Dermis microvascular lymphatic vessel endothelial cell (primary cell): ENCODE data around the gene PACSIN3. TPM values are rescaled to one million over a fixed set of nuclear protein-coding genes. Genes with fewer than 3 reads are reported as not detected.
"Not testable (repeated sequence)": the region's sequence is repeated elsewhere in the genome, so short reads cannot be mapped to it uniquely, and the experiment has no call there.

Experiments
- DNase-seq, 2 donors: peaks; one replicate each; pipeline versions ENCODE4 v3.0.0 to v3.0.0-alpha.2; 2010; ENCODE audit warnings: low read depth in 2 of 2
- total RNA-seq: library from RNA; depleted of rRNA; stranded (reverse); fragments of >200 nt; gene quantifications from 2 replicates; pipeline ENCODE4 v1.2.1, GENCODE V29; 2014

The PACSIN3 gene
- total RNA-seq, 1 donor from 2014 or later, result 16.2 TPM

GRCh38 chr11:47198161-47198560 lies 11.9 kb upstream of the PACSIN3 start:
- DNase-seq, result not testable (repeated sequence)

GRCh38 chr11:47192111-47192510 lies 5.9 kb upstream of the PACSIN3 start:
- DNase-seq, result no peak

- DNase-seq, result not testable (repeated sequence)
Measured at GRCh38 chr11:47191137-47191536, 4.9 kb upstream of the PACSIN3 start.

DNA sequence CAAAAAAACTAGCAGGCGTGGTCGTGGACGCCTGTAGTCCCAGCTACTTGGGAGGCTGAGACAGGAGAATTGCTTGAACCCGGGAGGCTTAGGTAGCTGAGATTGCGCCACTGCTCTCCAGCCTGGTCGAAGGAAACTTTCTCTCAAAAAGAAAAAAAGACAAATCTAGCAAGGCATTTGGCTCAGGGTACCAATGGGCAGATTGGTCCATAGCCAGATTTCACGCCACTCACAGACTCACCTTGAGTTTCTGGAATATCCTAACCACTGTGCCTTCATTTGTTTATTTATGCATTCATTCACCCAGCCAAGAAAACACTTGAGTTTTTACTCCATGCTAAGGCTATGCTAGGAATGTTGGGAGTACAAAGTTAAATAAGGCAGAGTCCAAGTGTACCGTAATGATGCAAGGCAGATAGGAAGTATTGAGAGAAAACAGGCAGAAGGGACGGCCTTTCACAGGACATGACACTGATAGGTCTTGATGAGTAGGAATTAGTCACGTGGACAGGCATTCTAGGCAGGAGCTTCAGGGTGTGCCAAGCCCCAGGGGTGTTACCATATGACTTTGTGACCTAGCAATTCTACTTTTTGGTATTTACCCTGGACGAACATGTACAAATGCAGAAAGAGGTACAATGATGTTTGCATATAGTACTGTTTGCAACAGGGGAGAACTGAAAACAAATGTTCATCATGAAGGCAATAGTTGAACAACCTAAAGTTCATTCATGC lies 3.0 kb upstream of the PACSIN3 start:
- peak in 1 of 2 donors; percentile 12 for DNase-seq

- DNase-seq, result no peak
Measured at GRCh38 chr11:47188259-47188658, 2.0 kb upstream of the PACSIN3 start.

GRCh38 chr11:47187723-47188122 lies 1.5 kb upstream of the PACSIN3 start:
- DNase-seq, result no peak

DNA sequence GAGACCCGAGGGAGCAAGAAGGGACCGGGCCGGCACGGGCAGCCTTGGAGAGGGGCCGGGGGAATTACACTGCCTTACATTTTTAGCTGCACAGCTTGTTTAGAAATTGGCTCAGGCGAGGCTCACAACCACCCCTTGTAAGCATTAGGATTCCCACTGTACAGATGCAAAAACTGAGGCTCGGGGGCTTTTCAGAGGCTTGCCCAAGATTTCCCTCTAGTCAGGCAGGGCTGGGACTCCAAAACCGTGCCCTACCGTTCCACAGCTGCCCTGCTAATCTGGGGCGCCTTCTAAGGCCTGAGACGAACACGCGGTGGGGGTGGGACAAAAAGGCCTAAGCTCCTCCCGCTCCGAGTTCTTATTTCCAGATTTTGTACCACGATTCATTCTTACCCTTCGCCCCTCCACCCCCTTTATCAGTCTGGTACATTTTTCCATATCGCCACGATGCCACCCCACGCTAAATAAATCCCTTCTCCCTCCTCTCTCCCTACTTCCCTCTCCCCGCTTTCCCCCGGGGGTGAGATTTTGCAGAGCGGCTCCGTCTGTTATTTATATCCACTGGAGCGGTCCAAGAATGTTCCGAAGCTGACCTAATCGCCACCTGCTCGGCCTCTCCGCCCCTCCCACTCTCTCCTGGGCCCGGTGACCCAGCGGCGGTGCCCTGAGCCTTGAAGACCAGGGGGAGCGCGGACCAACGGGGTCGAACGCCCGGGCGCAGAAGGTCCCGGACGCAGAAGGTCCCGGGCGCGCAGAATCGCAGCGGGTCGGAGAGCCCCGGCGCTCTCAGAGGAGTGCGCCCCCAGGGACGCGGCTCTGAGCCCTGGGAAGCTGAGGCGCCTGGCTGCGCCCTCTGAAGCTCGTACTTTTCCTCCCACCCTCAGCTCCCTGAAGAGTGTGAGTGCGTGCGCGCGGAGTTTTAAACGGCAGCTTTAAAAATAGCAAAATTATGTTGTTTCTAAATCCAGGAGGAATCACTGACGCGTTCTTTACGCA lies 764 bp upstream of the PACSIN3 start:
- DNase-seq, result peak in 1 of 2 donors; percentile 37

DNA sequence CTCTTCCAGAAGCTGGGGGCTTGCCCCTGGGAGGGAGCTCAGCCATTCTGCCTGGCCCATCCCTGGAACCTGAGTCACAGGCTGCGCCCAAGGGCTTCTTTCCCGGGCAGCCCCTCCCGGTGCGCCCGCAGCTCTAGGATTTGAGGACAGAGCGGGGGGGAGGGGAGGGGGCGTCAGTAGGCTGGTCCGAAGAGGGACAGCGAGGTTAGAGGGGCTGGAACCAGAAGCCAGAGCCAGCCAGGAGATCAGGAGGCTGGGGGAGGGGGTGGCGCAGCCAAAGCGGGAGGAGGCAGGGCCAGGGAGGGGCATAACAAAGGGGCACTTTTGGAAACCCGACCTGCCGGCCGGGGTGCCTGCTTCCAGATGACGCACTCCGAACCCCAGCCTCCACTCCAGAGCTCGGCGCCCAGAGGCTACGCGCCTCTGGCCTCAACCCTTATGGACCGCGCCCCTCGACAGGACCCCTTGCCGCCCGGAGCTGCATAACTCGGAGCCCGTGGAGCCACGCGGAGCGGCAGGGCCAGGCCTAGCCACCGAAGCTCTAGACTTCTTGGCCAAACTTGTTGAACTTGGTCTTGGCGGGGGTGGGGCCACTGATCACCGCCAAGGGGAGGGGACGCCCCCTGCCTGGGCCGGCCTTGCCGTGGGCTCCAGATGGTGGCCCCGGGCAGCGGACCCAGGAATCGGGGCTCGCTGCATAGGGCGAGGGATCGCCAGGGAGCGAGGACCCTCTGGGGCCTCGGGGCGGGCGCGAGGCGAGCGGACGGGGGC lies 744 bp downstream of the PACSIN3 start:
- peak in 1 of 2 donors; percentile 24 for DNase-seq

GRCh38 chr11:47184711-47185304 lies 1.4 kb downstream of the PACSIN3 start:
- DNase-seq, result no peak

- DNase-seq, result no peak
Measured at GRCh38 chr11:47183969-47184368, 2.3 kb downstream of the PACSIN3 start.

- DNase-seq, result no peak
Measured at GRCh38 chr11:47183031-47183856, 3.0 kb downstream of the PACSIN3 start.

GRCh38 chr11:47182380-47182779 lies 3.9 kb downstream of the PACSIN3 start:
- no peak for DNase-seq

DNA sequence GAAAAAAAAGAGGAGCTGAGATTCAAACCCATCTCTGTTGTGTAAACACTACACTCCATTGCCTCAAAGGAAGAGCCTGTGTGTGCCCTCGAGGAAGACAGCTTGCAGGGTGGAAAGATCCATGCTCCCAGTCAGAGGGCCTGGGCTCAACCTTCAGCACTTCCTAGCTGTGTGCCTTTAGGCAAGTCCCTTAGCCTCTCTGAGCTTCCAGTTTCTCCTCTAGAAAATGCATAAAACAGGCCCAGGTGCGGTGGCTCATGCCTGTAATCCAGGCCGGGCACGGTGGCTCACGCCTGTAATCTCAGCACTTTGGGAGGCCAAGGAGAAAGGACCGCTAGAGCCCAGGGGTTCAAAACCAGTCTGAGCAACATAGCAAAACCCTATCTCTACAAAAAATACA lies 5.0 kb downstream of the PACSIN3 start:
- no peak for DNase-seq

GRCh38 chr11:47180006-47180787 lies 6.0 kb downstream of the PACSIN3 start:
- no peak for DNase-seq

DNA sequence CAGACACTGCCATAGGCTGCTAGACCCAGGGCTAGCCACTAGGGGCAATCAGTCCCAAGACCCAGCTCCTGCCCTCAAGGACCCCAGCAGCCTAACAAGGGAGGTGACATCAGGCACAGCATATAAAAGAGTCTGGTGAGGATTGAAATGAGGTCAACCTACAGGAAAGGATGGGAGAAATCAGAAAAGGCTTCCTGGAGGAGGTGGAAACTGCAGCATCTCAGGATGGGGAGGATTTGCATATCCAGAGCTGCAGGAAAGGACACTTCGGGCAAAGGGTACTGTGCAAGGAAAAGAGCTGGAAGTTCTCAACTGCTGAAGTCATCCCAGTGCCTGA lies 6.6 kb downstream of the PACSIN3 start:
- peak in 1 of 2 donors; percentile 59 for DNase-seq

- no peak for DNase-seq
Measured at GRCh38 chr11:47178737-47179654, 7.2 kb downstream of the PACSIN3 start.

DNA sequence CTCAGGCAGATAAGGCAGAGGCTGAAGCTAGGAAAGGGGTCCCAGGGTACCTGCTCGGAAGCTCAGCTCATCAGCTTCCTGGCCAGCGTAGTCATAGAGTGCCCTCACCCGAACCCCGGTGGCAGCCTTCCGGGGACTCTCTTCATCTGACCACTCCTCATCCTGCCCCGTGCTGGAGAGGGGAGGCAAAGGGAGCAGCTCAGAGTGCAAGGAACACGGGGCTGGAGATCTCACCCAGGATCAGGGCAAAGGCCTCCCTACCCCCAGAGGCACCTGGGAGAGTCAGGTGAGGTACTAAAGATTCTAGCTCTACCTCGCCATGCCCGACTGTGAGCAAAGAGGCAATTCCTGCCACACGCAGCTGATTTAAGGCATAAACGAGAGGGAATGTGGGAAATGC lies 7.9 kb downstream of the PACSIN3 start:
- no peak for DNase-seq

- DNase-seq, result no peak
Measured at GRCh38 chr11:47177846-47178245, 8.4 kb downstream of the PACSIN3 start.
